Stimulated activated CD4-positive, alpha-beta T cell treated with anti-CD3 and anti-CD28 coated beads, Interleukin-2, amount 100 ng/mL, for 4 hours (primary cell): Measurements from ENCODE around the gene THTPA.
"Not testable (repeated sequence)": the region's sequence is repeated elsewhere in the genome, so short reads cannot be mapped to it uniquely, and the experiment has no call there.

Experiments
- DNase-seq: peaks from one replicate; pipeline ENCODE4 v3.0.0-alpha.2; 2020; ENCODE audit warnings: low read depth

Gene THTPA

GRCh38 chr14:23533652-23534435, 22.2 kb upstream of the THTPA start:
- no peak for DNase-seq

- DNase-seq: no peak
These were observed 20.1 kb upstream of the THTPA start for GRCh38 chr14:23535943-23536342.

- DNase-seq: no peak
These were observed 19.6 kb upstream of the THTPA start for GRCh38 chr14:23536494-23536893.

- not testable (repeated sequence) for DNase-seq
These were observed 19.2 kb upstream of the THTPA start for GRCh38 chr14:23536906-23537305.

GRCh38 chr14:23537351-23538049, 18.6 kb upstream of the THTPA start:
- no peak for DNase-seq

- DNase-seq: no peak
These were observed 17.9 kb upstream of the THTPA start for GRCh38 chr14:23538050-23538718.

GRCh38 chr14:23538785-23539184, 17.3 kb upstream of the THTPA start:
- no peak for DNase-seq

GRCh38 chr14:23539248-23540140, 16.6 kb upstream of the THTPA start:
- no peak for DNase-seq

- DNase-seq: no peak
These were observed 16.0 kb upstream of the THTPA start for GRCh38 chr14:23540141-23540469.

GRCh38 chr14:23542261-23542660, 13.8 kb upstream of the THTPA start:
- no peak for DNase-seq

- no peak for DNase-seq
These were observed 12.7 kb upstream of the THTPA start for GRCh38 chr14:23543403-23543802.

- DNase-seq: no peak
These were observed 11.3 kb upstream of the THTPA start for GRCh38 chr14:23544511-23545447.

- DNase-seq: no peak
These were observed 10.2 kb upstream of the THTPA start for GRCh38 chr14:23545740-23546365.

- DNase-seq: no peak
These were observed 9.5 kb upstream of the THTPA start for GRCh38 chr14:23546450-23547035.

GRCh38 chr14:23547924-23548323, 8.1 kb upstream of the THTPA start:
- DNase-seq: no peak

GRCh38 chr14:23548351-23549318, 7.4 kb upstream of the THTPA start:
- no peak for DNase-seq

- no peak for DNase-seq
These were observed 5.8 kb upstream of the THTPA start for GRCh38 chr14:23550131-23550811.

- no peak for DNase-seq
These were observed 5.2 kb upstream of the THTPA start for GRCh38 chr14:23550812-23551265.
